GM12891 (cell line): ENCODE results near the gene GCK.

ENCODE experiments used
- PAX5 ChIP-seq: IDR thresholded peaks from 2 replicates; pipeline ENCODE4 v1.6.1; 2011; ENCODE audit warnings: low read length, moderate library complexity, mild to moderate bottlenecking; ENCODE audit not compliant: insufficient read depth, severe bottlenecking
- POLR2A ChIP-seq: IDR thresholded peaks from 2 replicates; pipeline ENCODE4 v1.6.1; 2011; ENCODE audit warnings: low read depth, low read length, control low read depth
- POLR2AphosphoS5 ChIP-seq: IDR thresholded peaks from 2 replicates; pipeline ENCODE4 v1.6.1; 2011; ENCODE audit warnings: low read depth, low read length, control low read depth
- SPI1 ChIP-seq: IDR thresholded peaks from 2 replicates; pipeline ENCODE4 v1.6.1; 2011; ENCODE audit warnings: low read depth, low read length, control low read depth
- TAF1 ChIP-seq: IDR thresholded peaks from 2 replicates; pipeline ENCODE4 v1.6.1; 2011; ENCODE audit warnings: low read depth, low read length, control low read depth

- no peak for TF ChIP-seq PAX5
- no peak for TF ChIP-seq POLR2A
- no peak for TF ChIP-seq POLR2AphosphoS5
- TF ChIP-seq SPI1, result no peak
- TF ChIP-seq TAF1, result no peak
Observed at GRCh38 chr7:44162785-44163395, 26.3 kb downstream of the GCK start.
